ENCODE measurements around the gene CPTP.

Gene CPTP

DNA sequence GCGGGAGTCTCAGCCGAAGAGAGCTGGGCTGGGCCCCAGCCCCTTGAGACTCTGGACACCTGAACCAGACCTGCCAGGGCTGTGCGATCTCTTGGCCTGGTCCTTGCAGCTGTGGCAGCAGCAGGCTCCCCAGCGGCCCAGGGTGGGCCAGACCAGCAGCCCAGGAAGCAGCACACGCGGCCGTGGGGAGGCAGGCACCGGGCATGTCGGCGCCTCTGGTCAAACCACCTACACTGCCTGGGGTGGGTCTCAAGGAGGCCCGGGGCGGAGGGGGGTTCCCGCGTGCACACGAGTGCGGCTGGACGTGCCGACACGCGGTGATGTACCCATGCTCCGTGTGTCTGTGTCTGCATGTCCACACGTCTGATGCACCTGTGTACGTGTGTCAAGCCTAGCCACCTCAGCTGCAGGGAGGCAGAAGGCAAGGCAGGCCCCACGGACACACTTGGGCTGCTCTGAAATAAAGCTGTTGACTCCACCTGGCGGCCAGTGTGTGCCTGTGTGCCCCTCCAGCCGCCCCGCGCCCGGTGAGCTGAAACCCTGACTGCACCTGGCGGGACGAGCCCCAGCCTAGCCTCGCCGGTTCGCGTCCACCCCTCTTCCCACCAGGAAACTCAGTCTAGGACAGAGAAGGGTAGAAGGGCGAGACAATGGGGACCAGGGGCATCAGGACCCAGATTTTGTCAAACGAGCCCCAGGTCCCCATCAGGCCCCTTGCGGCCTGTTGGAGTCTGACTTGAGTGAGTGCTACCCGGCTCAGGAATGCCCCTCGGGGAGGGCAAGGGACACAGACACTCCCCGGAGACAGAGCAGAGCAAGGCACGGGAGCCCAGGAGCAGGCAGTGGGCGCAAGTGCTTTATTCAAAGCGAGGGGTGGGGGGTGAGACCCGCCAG, 32.8 kb upstream of the CPTP start:
- FAIRE-seq (no peak), DNase-seq (ENCODE audit: low spot score) (peak; percentile 58)

DNA sequence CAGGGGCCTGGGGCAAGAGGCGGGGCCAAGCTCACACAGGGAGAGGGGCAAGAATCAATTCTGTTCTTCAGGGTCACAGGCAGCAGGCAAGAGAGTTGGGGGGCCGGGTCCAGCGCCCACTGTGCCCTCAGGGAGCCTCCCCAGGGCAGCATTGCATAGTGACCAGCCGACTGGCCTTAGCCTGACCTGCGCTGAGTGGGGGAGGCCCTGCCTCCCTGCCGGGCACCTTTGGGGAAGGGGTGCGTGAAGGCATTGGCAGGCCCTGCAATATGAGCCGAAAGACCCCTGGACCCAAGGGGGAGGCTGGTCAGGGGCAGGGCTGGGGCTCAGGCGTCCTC, 32.2 kb upstream of the CPTP start:
- FAIRE-seq (no peak), DNase-seq (ENCODE audit: low spot score) (no peak)

DNA sequence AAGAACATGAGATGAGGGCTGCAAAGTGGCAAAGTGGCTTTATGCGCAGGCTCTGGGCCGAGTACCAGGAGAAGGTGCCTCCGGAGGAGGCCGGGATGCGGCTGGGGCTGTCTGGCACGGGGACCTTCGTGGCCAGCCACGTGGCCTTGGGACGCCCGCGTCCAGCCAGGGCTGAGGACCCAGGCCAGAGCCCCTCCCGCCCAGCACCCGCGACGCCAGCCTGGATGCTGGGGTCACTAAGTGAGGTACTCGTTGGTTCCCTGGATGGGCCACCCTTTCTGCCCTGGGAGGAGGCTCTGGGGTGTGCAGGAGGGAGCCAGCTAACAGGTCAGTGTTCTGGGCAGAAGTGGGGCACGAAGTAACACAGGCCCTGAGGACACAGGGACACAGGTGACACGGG, 31.8 kb upstream of the CPTP start:
- FAIRE-seq, result no peak
- DNase-seq (ENCODE audit: low spot score), result no peak

DNA sequence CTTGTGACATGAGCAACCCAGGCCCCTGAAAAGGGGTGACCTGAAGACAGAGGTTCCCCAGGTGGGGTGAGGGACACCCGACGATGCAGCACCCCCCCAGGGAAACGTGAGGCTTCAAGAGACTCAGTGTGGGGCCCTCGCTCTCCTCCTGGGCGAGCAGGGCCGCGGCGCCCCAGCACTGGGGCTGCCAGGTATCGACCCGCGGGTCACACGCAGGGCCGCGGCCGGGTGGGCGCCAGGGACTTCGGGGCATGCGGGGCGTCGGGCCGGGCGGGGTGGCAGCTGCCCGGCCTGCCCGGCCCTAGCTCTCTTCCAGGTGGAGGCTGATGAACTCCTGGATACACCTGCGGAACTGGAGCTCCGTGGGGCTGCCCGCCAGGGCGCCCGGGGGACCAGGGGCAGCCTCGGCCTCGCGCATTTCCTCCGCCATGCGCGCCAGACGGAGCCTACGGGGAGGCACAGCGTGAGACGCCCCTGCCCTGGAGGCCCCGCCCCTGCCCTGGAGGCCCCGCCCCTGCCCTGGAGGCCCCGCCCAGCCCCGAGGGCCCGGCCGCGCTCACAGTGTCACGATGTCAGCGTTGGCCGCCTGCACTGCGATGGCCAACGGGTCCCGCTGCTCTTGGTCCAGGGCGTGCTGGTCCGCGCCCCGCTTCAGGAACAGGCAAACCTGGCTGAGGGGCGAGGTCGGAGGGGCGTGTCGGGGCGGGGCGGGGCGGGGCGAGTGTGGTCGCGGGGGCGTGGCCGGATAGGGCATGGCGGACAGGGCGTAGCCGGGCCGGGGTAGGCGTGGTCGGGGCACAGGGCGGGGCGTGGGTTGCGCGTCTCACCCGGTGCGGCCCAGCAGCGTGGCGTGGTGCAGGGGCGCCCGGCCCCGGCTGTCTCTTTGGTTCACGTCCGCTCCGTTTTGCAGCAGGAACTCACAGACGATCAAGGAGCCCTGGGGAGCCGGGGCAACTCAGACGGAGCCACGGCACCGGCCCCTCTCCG, 31.0 kb upstream of the CPTP start:
- FAIRE-seq (no peak), DNase-seq (ENCODE audit: low spot score) (no peak)

DNA sequence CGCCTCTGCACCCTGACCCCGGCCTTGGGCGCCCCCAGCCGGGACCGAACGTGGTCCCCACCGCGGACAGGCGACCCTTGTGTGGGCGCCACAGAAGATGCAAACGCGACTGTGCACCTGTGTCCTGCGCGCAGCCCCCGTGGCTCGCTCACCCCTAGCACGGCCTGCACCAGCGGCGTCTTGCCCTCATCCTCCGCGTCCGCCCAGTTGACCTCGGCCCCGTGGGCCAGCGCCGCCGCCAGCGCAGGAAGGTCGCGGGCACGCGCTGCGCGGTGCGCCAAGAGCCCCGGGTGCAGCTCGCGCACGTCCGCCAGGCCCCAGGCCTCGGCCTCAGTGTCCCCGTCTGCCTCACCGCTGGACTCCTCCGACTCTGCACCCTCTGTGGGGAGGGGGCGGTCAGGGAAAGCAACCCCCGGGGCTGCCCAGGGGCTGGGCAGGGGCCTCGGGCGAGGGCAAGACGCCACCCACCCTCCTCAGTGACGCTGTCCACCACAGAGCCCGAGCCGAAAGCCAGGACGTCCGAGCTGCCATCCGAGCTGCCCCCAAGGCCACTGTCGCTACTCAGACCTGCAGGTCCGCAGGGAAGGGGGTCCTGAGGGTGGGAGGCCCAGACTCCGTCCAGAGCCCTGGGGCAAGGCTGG, 30.2 kb upstream of the CPTP start:
- DNase-seq (ENCODE audit: low spot score) (no peak), FAIRE-seq (no peak)

DNA sequence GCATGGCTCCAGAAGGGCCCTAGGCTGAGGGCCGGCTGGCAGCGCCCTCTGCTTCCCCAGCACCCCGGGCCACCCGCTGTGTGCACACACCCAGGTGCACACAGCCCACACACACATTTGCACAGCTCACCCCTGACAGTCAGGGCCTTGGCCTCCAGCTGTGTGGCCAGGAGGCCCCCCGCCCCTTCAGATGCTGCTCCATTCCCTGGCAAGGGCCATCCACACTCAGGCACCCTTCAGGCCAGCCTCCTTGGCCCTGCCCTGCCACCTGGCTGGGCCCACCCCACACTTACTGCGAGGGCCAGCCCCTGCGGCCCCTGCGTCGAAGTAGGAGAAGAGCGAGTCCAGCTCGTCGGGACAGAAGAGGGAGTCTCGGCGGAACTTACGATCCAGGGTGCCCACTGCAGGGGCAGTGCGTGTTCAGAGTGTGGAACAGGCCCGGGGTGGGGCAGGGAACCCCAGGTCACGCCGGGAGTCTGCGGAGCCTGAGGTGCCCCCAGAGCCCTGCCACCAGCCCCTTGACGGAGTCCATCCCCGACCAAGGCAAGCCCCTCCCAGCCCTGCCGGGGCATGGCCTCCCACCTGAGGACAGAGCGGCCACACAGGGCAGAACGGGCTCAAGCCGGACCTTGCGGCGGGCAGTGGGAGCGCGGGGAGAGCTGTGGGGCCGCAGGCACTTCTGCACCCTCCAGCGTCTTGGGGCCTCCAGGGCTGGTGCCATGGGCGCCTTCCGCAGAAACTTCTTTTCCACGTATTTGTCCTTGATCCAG, 29.3 kb upstream of the CPTP start:
- FAIRE-seq, result no peak
- DNase-seq (ENCODE audit: low spot score), result no peak

DNA sequence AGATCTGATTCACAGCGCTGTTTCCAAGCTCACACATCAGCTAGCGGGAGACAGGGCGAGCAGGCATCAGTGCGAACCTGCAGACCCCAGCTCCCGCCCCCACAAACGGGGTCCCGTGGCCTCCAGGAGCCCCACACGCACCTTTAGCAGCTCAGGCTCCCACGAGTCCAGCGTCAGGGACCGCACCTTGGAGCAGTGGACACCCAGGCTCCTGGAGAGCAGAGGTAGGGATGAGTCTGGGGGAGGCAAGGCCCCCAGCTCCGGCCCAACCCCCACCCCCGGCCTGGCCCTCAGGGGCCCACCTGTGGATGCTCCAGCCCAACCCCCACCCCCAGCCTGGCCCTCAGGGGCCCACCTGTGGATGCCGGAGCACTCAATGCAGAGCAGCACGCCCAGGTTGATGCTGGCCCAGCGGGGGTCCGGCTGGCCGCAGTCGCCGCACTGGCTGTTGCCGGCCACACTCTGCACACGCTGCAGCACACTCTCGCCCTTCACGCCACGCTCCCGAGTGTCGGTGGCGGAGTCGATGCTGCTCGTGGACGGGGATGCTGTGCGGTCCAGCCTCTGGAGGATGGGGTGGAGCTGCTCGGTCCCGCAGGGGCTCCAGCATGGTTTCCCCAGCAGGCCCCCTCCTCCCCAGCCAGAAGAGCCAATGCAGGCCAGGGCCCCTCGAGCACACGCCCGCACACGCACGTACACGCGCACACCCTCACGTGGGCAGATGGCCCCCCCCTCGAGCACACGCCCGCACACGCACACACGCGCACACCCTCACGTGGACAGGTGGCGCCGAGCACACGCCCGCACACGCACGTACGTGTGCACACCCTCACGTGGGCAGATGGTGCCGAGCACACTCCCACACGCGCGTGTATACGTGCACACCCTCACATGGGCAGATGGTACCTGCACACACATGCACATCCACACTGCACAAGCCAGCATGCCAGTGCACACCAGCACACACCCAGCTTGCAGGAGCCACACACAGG, 28.2 kb upstream of the CPTP start:
- FAIRE-seq, result peak; percentile 88
- DNase-seq (ENCODE audit: low spot score), result no peak

DNA sequence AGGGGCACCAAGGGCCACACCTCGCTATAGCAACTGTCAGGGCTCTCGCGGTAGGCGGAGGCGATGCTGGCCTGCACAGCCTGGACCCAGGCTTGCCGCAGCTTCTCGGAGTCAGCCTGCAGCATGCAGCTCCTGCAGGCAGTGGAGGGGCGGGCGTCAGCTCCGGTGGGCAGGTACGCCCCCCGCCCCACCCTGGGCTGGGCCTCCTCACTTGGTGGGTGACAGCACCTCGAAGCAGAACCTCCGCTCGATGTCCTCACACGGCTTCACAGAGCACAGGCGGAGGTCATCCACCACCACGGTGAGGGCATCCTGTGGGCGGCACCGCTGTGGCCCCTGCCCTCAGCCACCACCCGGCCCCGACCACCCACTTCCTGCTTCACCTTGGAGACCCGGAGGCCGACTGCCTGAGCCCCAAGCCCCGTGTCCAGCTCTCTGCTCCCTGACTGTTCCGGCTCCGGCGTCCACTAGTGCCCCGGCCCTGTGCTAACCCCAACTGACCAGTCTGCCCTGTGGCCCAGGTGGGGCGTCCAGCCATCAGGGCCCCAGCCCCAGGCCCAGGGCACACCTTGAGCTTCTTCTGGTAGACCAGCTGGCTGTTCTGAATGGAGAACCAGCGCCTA, 26.7 kb upstream of the CPTP start:
- no peak for DNase-seq (ENCODE audit: low spot score)
- no peak for FAIRE-seq

DNA sequence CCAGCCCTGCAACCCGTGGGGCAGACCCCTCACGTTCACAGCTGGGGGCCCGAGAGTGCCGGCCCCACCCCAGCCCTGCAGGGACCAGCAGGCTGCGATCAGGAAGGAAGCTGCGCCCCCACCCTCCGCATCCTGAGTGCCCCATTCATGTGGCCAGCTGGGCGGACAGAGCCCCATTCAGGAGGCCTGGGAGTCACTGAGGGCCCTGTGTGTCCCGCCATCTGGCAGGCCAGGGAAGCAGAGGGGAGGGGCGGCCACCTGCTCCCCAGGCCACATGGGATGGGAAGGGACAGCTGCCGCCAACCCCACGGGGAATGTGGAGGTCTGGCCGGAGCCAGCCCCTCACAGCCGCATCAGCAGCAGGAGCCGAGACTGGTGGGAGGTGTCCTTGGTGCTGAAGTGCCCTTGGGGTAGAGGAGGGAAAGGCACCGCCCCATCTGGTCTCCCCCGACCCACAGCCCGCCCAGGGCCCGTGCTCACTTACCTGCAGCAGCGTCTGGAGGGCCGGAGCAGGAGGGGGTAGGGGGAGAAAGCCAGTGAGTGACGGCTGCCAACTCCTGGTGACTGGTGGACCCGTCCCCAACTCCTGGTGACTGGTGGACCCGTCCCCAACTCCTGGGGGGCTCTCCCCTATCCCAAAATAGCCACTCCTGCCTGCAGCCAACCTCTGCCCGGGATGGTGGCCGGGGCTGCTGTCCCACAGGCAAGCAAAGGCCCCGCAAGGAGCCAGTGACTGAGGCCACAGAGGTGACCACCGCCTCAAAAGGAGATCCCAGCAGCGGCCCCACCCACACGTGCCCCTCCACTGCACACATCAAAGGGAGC, 25.5 kb upstream of the CPTP start:
- FAIRE-seq (no peak), DNase-seq (ENCODE audit: low spot score) (no peak)

DNA sequence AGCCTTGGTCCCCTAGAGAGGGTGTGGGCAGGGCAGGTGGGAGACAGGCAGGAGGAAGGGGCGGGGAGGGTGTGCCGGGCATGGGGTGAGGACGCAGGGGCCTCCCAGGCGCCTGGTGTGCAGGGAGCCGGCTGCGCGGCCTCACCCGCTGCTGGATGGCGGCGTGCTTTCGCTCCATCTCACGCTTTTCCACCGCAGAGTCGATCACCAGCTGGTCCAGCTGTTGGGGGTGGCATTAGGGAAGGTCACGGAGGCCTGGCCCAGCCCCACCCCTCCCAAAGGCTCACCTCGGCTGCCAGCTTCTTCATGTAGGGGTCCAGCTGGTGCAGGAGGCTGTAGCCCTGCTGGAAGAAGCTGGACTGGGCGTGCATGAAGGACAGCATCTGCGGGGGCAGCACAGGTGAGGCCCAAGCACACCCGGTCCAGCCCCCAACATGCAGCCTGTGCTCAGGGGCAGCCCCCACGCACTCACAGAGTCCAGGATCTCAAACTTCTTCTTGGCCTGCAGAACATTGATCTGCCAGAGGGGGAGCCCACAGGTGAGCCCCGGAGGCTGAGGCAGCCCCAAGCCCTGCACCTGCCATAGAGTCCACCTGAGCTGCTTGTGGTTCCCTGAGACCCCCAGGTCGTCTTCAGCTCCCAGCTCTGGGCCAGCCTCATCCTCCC, 24.8 kb upstream of the CPTP start:
- FAIRE-seq (no peak), DNase-seq (ENCODE audit: low spot score) (no peak)

DNA sequence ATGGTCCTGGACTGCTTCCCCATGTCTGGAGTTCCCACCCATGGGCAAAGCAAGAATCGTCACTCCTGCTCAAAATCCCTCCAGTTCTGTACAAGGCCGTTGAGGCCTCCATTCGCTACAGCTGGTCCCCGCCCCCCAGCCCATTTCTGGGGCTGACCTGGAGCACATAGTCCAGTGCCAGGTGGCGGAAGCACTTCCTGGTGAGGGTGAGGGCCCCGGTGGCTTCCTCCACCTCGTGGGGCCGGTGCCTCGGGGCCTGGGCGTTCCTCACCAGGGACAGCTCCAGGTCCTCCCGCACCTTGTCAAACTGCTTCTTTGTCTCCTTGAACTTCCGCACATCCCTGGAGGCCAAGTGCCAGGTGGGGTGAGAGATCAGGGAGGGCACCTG, 24.3 kb upstream of the CPTP start:
- FAIRE-seq (no peak), DNase-seq (ENCODE audit: low spot score) (no peak)

DNA sequence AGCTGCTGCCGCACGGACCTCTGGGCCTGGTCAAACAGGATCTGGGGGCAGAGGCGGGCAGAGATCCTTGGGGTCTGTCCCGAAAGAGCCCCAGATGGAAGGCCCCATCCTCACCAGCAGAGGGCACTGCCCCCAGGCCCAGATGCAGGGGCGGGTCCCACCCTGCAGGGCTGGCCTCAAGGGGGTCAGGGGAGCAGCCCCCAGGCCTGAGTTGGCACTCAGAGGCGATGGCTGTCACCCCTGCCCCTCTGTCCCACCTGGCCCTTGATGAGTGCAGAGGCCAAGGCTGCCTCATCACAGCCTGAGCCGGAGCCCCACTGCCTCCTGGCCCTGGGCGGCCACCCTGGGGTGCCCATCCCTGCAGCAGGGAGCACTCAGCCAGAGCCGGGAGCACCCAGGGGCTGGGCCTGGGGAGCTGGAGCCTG, 22.6 kb upstream of the CPTP start:
- no peak for FAIRE-seq
- DNase-seq (ENCODE audit: low spot score), result no peak

DNA sequence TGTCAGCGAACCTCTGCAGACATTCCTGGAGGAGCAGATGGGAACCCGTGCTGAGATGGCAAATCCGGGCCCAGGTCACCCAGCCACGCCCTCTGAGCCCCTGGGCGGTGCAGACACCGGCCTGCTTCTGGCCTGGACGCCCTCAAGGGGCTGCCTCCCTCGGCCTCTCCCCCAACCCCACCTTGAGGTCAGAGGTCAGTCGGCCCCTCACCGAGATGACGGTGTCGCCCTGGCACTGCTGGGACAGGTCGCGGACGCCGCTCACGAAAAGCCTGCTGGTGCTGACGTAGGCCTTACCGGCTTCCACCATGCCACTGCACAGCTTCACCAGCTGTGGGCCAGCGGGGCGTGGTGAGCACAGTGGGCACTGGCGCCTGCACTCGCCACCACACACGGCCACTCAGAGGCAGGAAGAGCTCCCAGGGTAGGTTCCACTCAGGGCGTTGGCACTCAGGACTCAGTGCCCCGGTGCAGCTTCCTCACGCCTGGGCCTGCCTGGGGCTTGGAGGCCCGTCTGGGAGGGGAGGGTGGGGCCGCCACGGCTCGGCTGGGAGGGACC, 21.6 kb upstream of the CPTP start:
- FAIRE-seq, result no peak

DNA sequence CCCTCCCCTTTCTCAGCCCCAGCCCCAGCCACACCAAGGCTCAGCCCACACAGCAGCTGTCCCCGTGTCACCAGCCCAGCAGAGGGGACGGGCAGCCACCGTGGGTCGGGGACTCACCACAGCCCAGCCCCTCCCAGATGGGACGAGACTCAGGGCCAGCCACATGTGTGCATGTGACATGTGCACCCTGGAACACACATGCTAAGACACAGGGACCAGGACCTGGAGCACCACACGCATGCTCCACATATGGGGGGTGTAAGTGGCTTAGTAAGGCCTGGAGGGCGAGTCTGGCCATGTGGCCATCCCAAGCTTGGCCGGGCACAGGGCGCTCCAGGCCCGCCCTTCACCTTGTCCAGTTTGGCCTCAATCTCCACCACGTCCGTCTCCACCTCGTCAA, 20.9 kb upstream of the CPTP start:
- DNase-seq (ENCODE audit: low spot score), result no peak
- FAIRE-seq, result no peak

More for the DNA sequence above, 21.6 kb upstream of the CPTP start:
- DNase-seq (ENCODE audit: low spot score), result no peak

DNA sequence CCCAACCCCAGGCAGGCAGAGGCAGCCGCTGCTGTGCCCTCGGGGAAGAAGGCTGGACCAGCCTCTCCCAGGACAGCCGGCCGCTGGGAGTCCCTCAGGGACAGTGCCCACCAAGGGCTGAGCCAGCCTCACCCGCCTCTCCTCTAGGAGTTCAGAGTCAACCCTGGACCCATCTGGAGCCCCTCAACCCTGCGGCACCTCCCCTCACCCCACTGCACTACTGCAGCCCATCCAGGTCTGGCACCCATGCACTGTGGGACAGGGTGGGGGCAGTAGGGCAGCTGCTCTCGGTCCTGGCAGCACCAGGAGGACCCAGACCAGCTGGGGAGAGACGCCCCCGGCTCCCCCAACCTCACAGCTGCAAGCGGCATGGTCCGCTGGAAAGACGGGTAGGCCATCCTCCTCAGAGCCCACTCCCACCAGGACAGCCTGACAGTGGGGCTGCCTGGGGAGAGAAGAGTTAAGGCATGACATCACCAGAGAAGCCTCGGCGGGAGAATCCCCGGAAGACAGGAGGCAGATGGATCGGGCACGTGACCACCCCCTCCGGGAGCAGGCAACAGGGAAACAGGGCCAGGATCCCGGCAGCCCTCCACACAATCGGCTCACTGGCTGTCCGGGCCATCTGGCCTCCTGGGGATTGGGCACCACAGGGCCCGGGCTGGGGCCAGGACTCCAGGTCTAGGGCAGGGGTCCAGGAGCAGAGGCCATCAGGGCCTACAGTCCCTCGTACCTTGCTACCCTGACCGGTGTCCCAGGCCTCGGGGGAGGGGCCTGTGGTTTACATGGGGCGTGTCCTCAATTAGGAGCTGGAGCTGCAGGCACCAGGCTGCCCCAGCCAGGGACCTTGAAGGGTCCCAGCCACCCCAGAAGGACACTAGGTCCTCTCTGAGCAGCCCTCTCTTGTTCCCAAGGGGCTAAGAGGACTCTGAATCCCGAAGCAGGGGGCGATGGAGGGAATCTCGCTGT, 20.0 kb upstream of the CPTP start:
- no peak for FAIRE-seq
- peak; percentile 77 for DNase-seq (ENCODE audit: low spot score)

DNA sequence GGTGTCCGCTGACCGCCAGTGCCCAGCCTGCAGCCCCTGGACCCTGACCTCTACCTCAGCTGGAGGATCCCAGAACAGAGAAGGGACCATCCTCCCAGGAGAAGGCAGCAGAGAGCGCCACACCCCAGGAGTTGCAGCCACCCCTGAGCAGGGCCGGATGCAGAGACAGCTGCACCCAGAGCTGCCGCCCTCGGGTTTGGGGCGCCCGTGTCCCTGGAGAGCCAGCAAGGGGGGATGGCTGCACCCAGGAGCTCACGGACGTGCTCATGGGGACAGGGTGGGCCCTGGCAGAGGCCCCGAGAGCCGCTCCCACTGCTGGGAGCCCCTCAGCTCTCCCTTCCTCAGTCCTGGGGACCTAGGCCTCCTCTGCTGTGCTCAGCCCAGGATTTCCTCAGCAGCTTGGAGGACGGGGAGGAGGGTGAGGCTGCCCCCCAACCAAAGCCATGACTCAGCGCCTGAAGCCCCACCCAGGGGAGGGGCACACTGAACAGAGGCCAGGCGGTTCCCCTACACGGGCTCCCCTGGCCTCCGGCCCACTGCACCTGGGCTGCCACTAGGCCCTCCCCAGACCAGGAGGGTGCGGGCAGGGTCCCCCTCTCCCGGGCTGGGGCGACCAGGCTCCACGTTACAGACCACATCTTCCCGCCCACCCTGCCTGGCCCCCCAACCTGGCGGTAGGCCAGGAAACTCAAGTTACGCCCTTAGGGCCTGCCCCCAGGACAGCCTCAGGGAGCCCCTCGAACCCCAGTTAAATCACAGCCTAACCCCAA, 19.1 kb upstream of the CPTP start:
- FAIRE-seq, result no peak
- DNase-seq (ENCODE audit: low spot score), result peak; percentile 78
